SK-N-SH treated with all-trans-retinoic acid at 6 μM for 48 hours (cell line): Measurements from ENCODE around the gene HSF2BP.

Experiments used
- ATAC-seq: fragments of 200-7000 bp; cut with Tn5 transposase; 3 replicates; pipeline ENCODE4 v1.9.1; 2020; ENCODE audit warnings: mild to moderate bottlenecking, moderate library complexity
- ARNTL ChIP-seq: fragments of 450-650 bp; formaldehyde crosslinking; IDR thresholded peaks from 2 replicates; pipeline ENCODE4 v1.5.0; 2020; ENCODE audit warnings: low read depth, mild to moderate bottlenecking, moderate library complexity, borderline replicate concordance
- BACH2 ChIP-seq: fragments of 250-450 bp; sonication (Bioruptor Pico); IDR thresholded peaks from 2 replicates; pipeline ENCODE4 v1.9.0; 2021; ENCODE audit warnings: mild to moderate bottlenecking, borderline replicate concordance
- CSDC2 ChIP-seq: fragments of 250-450 bp; sonication (Bioruptor Pico); IDR thresholded peaks from 2 replicates; pipeline ENCODE4 v1.5.0; 2020; ENCODE audit warnings: mild to moderate bottlenecking, moderate library complexity
- ESRRG ChIP-seq: fragments of 250-450 bp; sonication (Bioruptor Pico); IDR thresholded peaks from 2 replicates; pipeline ENCODE4 v1.6.1; 2021; ENCODE audit warnings: mild to moderate bottlenecking
- GLIS3 ChIP-seq: fragments of 250-450 bp; sonication (Bioruptor Pico); IDR thresholded peaks from 2 replicates; pipeline ENCODE4 v1.5.0; 2020; ENCODE audit warnings: mild to moderate bottlenecking, moderate library complexity
- ISL1 ChIP-seq: fragments of 250-450 bp; sonication (Bioruptor Pico); IDR thresholded peaks from 2 replicates; pipeline ENCODE4 v2.1.2; 2022; ENCODE audit warnings: mild to moderate bottlenecking, moderate library complexity
- OSR1 ChIP-seq: fragments of 250-450 bp; sonication (Bioruptor Pico); IDR thresholded peaks from 2 replicates; pipeline ENCODE4 v1.8.0; 2022; ENCODE audit warnings: moderate library complexity, mild to moderate bottlenecking, inconsistent platforms
- PATZ1 ChIP-seq: fragments of 250-450 bp; sonication (Bioruptor Pico); IDR thresholded peaks from 2 replicates; pipeline ENCODE4 v1.8.0; 2020; ENCODE audit warnings: mild to moderate bottlenecking, moderate library complexity, borderline replicate concordance
- POU6F1 ChIP-seq: fragments of 250-450 bp; sonication (Bioruptor Pico); IDR thresholded peaks from 2 replicates; pipeline ENCODE4 v1.8.0; 2021; ENCODE audit warnings: low read depth, mild to moderate bottlenecking, moderate library complexity, borderline replicate concordance
- PPARA ChIP-seq: fragments of 250-450 bp; sonication (Bioruptor Pico); IDR thresholded peaks from 2 replicates; pipeline ENCODE4 v1.5.0; 2020; ENCODE audit warnings: mild to moderate bottlenecking, borderline replicate concordance
- RARB ChIP-seq: fragments of 250-450 bp; sonication (Bioruptor Pico); IDR thresholded peaks from 2 replicates; pipeline ENCODE4 v1.8.0; 2021; ENCODE audit warnings: mild to moderate bottlenecking, moderate library complexity
- SNAI2 ChIP-seq: fragments of 250-450 bp; sonication (Bioruptor Pico); IDR thresholded peaks from 2 replicates; pipeline ENCODE4 v1.5.0; 2020; ENCODE audit warnings: mild to moderate bottlenecking, moderate library complexity
- TCF4 ChIP-seq: fragments of 250-450 bp; sonication (Bioruptor Pico); IDR thresholded peaks from 2 replicates; pipeline ENCODE4 v1.8.0; 2021; ENCODE audit warnings: mild to moderate bottlenecking, moderate library complexity, borderline replicate concordance
- TOX ChIP-seq: fragments of 250-450 bp; sonication (Bioruptor Pico); IDR thresholded peaks from 2 replicates; pipeline ENCODE4 v1.8.0; 2021; ENCODE audit warnings: mild to moderate bottlenecking, moderate library complexity, borderline replicate concordance
- ZC3H10 ChIP-seq: fragments of 250-450 bp; sonication (Bioruptor Pico); IDR thresholded peaks from 2 replicates; pipeline ENCODE4 v1.5.1; 2021; ENCODE audit warnings: mild to moderate bottlenecking, moderate library complexity
- ZFP3 ChIP-seq: fragments of 250-450 bp; sonication (Bioruptor Pico); IDR thresholded peaks from 2 replicates; pipeline ENCODE4 v1.5.0; 2020; ENCODE audit warnings: mild to moderate bottlenecking, moderate library complexity
- ZFP30 ChIP-seq: fragments of 450-650 bp; formaldehyde crosslinking; IDR thresholded peaks from 2 replicates; pipeline ENCODE4 v1.5.0; 2022; ENCODE audit warnings: mild to moderate bottlenecking, moderate library complexity
- ZNF565 ChIP-seq: fragments of 450-650 bp; formaldehyde crosslinking; conservative IDR thresholded peaks from 2 replicates; pipeline ENCODE4 v1.5.0; 2020; ENCODE audit warnings: low read depth, mild to moderate bottlenecking, moderate library complexity
- ZNF70 ChIP-seq: fragments of 450-650 bp; formaldehyde crosslinking; IDR thresholded peaks from 2 replicates; pipeline ENCODE4 v1.5.0; 2020; ENCODE audit warnings: mild to moderate bottlenecking, moderate library complexity
- ZNF8 ChIP-seq: fragments of 450-650 bp; formaldehyde crosslinking; IDR thresholded peaks from 2 replicates; pipeline ENCODE4 v1.5.0; 2020; ENCODE audit warnings: mild to moderate bottlenecking, moderate library complexity
- TF ChIP-seq, protein P1 (sequence below): fragments of 250-450 bp; sonication (Bioruptor Pico); IDR thresholded peaks from 2 replicates; pipeline ENCODE4 v1.5.1; 2021; ENCODE audit warnings: mild to moderate bottlenecking, moderate library complexity
- TF ChIP-seq, protein P2 (sequence below): fragments of 250-450 bp; sonication (Bioruptor Pico); IDR thresholded peaks from 2 replicates; pipeline ENCODE4 v1.5.1; 2020; ENCODE audit warnings: low read depth, mild to moderate bottlenecking, moderate library complexity

HSF2BP gene

DNA sequence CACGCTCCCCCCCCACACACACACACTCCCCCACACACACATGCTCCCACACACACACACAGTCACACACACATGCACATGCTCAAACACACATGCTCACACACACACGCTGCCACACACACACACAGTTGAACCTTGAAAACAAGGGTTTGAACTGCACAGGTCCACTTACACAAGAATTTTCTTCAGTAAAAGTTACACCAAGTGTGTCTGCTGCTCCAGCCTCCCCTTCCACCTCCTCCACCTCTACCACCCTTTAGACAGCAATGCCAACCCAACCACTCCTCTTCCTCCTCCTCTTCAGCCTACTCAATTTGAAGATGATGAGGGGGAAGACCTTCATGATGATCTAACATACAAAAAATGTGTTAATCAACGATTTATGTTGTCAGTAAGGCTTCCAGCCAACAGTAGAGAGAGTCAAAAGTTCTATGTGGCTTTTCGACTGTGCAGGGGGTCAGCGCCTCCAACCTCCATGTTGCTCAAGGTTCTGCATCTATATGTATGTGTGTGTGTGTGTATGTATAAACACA lies 26.8 kb downstream of the HSF2BP start:
- TF ChIP-seq ZNF565 (CRISPR knock-in tag) = no peak
- TF ChIP-seq ZFP3 = no peak
- no peak for TF ChIP-seq ZFP30 (CRISPR knock-in tag)
- TF ChIP-seq ARNTL (CRISPR knock-in tag) = no peak
- TF ChIP-seq SNAI2 (CRISPR knock-in tag) = no peak
- no peak for TF ChIP-seq ISL1 (CRISPR knock-in tag)
- TF ChIP-seq PATZ1 (CRISPR knock-in tag) = no peak
- no peak for TF ChIP-seq POU6F1 (CRISPR knock-in tag)
- no peak for TF ChIP-seq ZNF8 (CRISPR knock-in tag)
- TF ChIP-seq TOX (CRISPR knock-in tag) = no peak
- TF ChIP-seq ESRRG (CRISPR knock-in tag) = no peak
- TF ChIP-seq, protein P1, sequence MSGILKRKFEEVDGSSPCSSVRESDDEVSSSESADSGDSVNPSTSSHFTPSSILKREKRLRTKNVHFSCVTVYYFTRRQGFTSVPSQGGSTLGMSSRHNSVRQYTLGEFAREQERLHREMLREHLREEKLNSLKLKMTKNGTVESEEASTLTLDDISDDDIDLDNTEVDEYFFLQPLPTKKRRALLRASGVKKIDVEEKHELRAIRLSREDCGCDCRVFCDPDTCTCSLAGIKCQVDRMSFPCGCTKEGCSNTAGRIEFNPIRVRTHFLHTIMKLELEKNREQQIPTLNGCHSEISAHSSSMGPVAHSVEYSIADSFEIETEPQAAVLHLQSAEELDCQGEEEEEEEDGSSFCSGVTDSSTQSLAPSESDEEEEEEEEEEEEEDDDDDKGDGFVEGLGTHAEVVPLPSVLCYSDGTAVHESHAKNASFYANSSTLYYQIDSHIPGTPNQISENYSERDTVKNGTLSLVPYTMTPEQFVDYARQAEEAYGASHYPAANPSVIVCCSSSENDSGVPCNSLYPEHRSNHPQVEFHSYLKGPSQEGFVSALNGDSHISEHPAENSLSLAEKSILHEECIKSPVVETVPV (CRISPR knock-in tag) = no peak
- TF ChIP-seq ZNF70 = no peak
- no peak for ATAC-seq

DNA sequence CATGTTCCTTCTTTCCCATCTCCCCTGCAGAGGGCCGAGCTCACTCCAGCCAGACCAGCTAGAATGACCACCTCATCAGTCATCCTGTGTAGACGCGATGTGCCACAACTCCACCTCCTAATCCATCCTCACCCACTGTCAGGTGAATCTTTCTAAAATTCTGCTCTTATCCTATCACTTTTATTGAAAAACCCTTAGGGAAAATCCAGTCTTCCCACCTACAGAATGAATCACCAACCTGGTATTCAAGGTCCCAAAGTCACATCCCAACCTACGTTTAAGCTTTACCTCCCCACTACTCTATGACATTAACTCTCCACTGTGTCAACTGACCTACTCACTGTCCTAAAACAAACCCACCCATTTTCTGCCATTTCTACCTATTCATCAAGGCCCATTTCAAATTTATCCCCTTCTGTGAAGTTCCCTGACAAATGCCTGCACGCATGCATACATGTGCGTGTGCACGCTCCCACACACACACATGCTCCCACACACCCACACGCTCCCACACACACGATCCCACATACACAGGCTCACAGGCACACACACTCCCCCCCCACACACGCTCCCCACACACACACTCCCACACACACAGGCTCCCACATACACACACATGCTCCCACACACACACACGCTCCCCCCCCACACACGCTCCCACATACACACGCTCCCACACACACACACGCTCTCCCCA lies 27.7 kb downstream of the HSF2BP start:
- no peak for ATAC-seq
- no peak for TF ChIP-seq ZNF8 (CRISPR knock-in tag)
- TF ChIP-seq ARNTL (CRISPR knock-in tag) = no peak
- TF ChIP-seq ISL1 (CRISPR knock-in tag) = no peak
- no peak for TF ChIP-seq TOX (CRISPR knock-in tag)
- TF ChIP-seq, protein P2, sequence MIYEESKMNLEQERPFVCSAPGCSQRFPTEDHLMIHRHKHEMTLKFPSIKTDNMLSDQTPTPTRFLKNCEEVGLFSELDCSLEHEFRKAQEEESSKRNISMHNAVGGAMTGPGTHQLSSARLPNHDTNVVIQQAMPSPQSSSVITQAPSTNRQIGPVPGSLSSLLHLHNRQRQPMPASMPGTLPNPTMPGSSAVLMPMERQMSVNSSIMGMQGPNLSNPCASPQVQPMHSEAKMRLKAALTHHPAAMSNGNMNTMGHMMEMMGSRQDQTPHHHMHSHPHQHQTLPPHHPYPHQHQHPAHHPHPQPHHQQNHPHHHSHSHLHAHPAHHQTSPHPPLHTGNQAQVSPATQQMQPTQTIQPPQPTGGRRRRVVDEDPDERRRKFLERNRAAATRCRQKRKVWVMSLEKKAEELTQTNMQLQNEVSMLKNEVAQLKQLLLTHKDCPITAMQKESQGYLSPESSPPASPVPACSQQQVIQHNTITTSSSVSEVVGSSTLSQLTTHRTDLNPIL = no peak
- TF ChIP-seq ZFP30 (CRISPR knock-in tag) = no peak
- no peak for TF ChIP-seq PATZ1 (CRISPR knock-in tag)
- TF ChIP-seq RARB (CRISPR knock-in tag) = no peak
- TF ChIP-seq POU6F1 (CRISPR knock-in tag) = no peak

DNA sequence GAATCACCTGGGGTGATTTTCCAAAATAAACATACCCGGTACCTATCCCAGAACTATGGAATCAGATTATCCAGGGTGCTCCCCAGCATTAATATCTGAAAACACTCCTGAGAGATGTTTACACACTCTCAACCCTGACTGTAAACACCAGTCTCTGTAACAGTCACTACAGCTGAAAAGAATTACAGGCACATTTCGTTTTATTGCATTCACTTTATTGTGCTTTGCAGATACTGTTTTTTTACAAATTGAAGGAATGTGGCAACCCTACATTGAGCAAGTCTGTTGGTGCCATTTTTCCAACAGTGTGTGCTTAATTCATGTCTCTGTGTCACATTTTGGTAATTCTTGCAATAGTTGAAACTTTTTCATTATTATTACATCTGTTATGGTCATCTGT lies 31.8 kb downstream of the HSF2BP start:
- TF ChIP-seq ZNF8 (CRISPR knock-in tag) = no peak
- TF ChIP-seq ZFP30 (CRISPR knock-in tag) = no peak
- no peak for ATAC-seq

GRCh38 chr21:43626390-43626789 lies 32.9 kb downstream of the HSF2BP start:
- ATAC-seq = no peak
- TF ChIP-seq GLIS3 (CRISPR knock-in tag) (no peak), SNAI2 (CRISPR knock-in tag) (no peak), TCF4 (CRISPR knock-in tag) (no peak), ZC3H10 (CRISPR knock-in tag) (no peak), ZFP30 (CRISPR knock-in tag) (no peak), OSR1 (CRISPR knock-in tag) (no peak), ZNF70 (no peak), ZNF565 (CRISPR knock-in tag) (no peak), PPARA (no peak), BACH2 (CRISPR knock-in tag) (no peak), CSDC2 (CRISPR knock-in tag) (no peak)
- TF ChIP-seq, protein P2 = no peak
